ENCODE measurements around the gene USHBP1. TPM values are rescaled to one million over a fixed set of nuclear protein-coding genes. Genes with fewer than 3 reads are reported as not detected.

USHBP1 gene
- total and polyA plus RNA-seq, 2 of the 13 experiments (the other 11 are each of a cell fraction or from before 2014, with no cell fraction given) = 0.15 to 1.5 TPM

- Histone ChIP-seq H3K27me3 (ENCODE audit: control insufficient read depth in 1 of 2, insufficient read depth in 2 of 2, low read length in 2 of 2) (no peaks in the 10 kb centered on the region), H3K79me2 (ENCODE audit: insufficient read depth, low read length) (peaks cover 30% of the 10 kb centered on the region), H3K4me1 (ENCODE audit: insufficient read depth, low read length) (peaks cover 54% of the 10 kb centered on the region), H3K4me3 (replicated peaks in 1 of 3; ENCODE audit: insufficient read depth in 1 of 3, low read depth in 2 of 3, low read length in 3 of 3) (no peak overlapping the region), H3K9me3 (ENCODE audit: low read length) (no peaks in the 10 kb centered on the region), H4K20me1 (ENCODE audit: insufficient read depth, low read length) (peaks cover 21% of the 10 kb centered on the region; the same call in 1 of the 2 replicates), H3K9ac (ENCODE audit: insufficient read depth, low read depth, low read length) (no peak overlapping the region), H3K36me3 (replicated peaks in 1 of 2; ENCODE audit: control insufficient read depth in 1 of 2, insufficient read depth in 2 of 2, low read length in 2 of 2) (peaks cover 18 to 42% of the 10 kb centered on the region in 2 experiments), H3K27ac (ENCODE audit: extremely low read length, insufficient read depth, low read length) (no peak overlapping the region), H3K4me2 (ENCODE audit: low read depth, low read length) (no peak overlapping the region), H2AFZ (ENCODE audit: low read length) (no peak overlapping the region)
- no TSS peak for BruUV-seq (replicated peaks)
- CTCF ChIA-PET (ENCODE audit: low intra/inter-chr PET ratio, low total read pairs) = no interaction called here
- intact Hi-C loops (cut with micrococcal nuclease; ENCODE audit: unreplicated experiment) = no loop called here
- in situ Hi-C loops (cut with HindIII; ENCODE audit: extremely low pct_ligation_motif_present, low pct_unique_long_range_greater_than_20kb) = no loop called here
- ATAC-seq (no peak), DNase-seq (ENCODE audit: low spot score) (no peak), FAIRE-seq (no peak)
- 96% methylated on average over 18 of the region's 18 CpGs for WGBS (ENCODE audit: low lambda C conversion rate)
- POLR2A ChIA-PET = interaction anchor here (0.8 to 9.0 kb wide), 3 partner anchors 8 to 30 kb away, joined by 4 to 178 read pairs (median 6); partner anchors contain the start of genes BABAM1, OCEL1 and USE1
- TF ChIP-seq AGO2 (optimal IDR thresholded peaks at IDR 0.05; ENCODE audit: low read depth, low read length) (peak; percentile 75), ZZZ3 (CRISPR knock-in tag; IDR thresholded peaks at IDR 0.05; ENCODE audit: borderline replicate concordance) (no peak), POLR2G (IDR thresholded peaks at IDR 0.05; ENCODE audit: low read depth, low read length) (0 out of 2 replicates have a peak, but pooled peaks have one; percentile 0)
These were observed 27.6 kb downstream of the USHBP1 start for GRCh38 chr19:17236811-17237543.

- Histone ChIP-seq H3K79me2 (ENCODE audit: insufficient read depth, low read length) (peaks cover 24% of the 10 kb centered on the region), H3K4me2 (ENCODE audit: low read depth, low read length) (no peak overlapping the region), H3K36me3 (replicated peaks in 1 of 2; ENCODE audit: control insufficient read depth in 1 of 2, insufficient read depth in 2 of 2, low read length in 2 of 2) (peaks cover 18 to 46% of the 10 kb centered on the region in 2 experiments), H3K9ac (ENCODE audit: insufficient read depth, low read depth, low read length) (no peak overlapping the region), H4K20me1 (ENCODE audit: insufficient read depth, low read length) (peaks cover 17% of the 10 kb centered on the region; the same call in 1 of the 2 replicates), H3K27ac (ENCODE audit: extremely low read length, insufficient read depth, low read length) (no peak overlapping the region), H3K27me3 (ENCODE audit: control insufficient read depth in 1 of 2, insufficient read depth in 2 of 2, low read length in 2 of 2) (no peaks in the 10 kb centered on the region), H2AFZ (ENCODE audit: low read length) (no peak overlapping the region), H3K4me3 (replicated peaks in 1 of 3; ENCODE audit: insufficient read depth in 1 of 3, low read depth in 2 of 3, low read length in 3 of 3) (no peak overlapping the region), H3K4me1 (ENCODE audit: insufficient read depth, low read length) (peaks cover 46% of the 10 kb centered on the region), H3K9me3 (ENCODE audit: low read length) (no peaks in the 10 kb centered on the region)
- CTCF ChIA-PET (ENCODE audit: low intra/inter-chr PET ratio, low total read pairs) = no interaction called here
- POLR2A ChIA-PET = interaction anchor here (1.9 to 9.0 kb wide), 2 partner anchors 7 to 21 kb away, joined by 6 to 178 read pairs; partner anchors contain the start of genes OCEL1 and USE1
- TF ChIP-seq POLR2A (IDR thresholded peaks at IDR 0.05; ENCODE audit: insufficient read depth in 1 of 2, low read depth in 2 of 2, low read length in 2 of 2) (no peak), THAP7 (CRISPR knock-in tag; IDR thresholded peaks at IDR 0.05) (no peak), RBM22 (optimal IDR thresholded peaks at IDR 0.05; ENCODE audit: low read length) (peak; percentile 57), CREB1 (IDR thresholded peaks at IDR 0.05) (no peak), CREB1 (CRISPR knock-in tag; IDR thresholded peaks at IDR 0.05) (no peak), ZKSCAN8 (CRISPR knock-in tag; IDR thresholded peaks at IDR 0.05; ENCODE audit: borderline replicate concordance) (no peak), POLR2G (IDR thresholded peaks at IDR 0.05; ENCODE audit: low read depth, low read length) (0 out of 2 replicates have a peak, but pooled peaks have one; percentile 28)
- no TSS peak for BruUV-seq (replicated peaks)
- ATAC-seq = no peak
- intact Hi-C loops (cut with micrococcal nuclease; ENCODE audit: unreplicated experiment) (no loop called here), in situ Hi-C loops (cut with HindIII; ENCODE audit: extremely low pct_ligation_motif_present, low pct_unique_long_range_greater_than_20kb) (no loop called here)
- no peak for FAIRE-seq
- 95% methylated on average over 27 of the region's 27 CpGs for WGBS (ENCODE audit: low lambda C conversion rate)
- DNase-seq (ENCODE audit: low spot score) = no peak
These were observed 28.4 kb downstream of the USHBP1 start for GRCh38 chr19:17235971-17236777.

All from HepG2 (cell line).